ENCODE measurements around the gene MAPK8IP3. TPM values are rescaled to one million over a fixed set of nuclear protein-coding genes. Genes with fewer than 3 reads are reported as not detected.

Gene MAPK8IP3
- total and polyA plus RNA-seq, 2 donors from 2014 or later, result 10.6 to 67.7 TPM

DNA sequence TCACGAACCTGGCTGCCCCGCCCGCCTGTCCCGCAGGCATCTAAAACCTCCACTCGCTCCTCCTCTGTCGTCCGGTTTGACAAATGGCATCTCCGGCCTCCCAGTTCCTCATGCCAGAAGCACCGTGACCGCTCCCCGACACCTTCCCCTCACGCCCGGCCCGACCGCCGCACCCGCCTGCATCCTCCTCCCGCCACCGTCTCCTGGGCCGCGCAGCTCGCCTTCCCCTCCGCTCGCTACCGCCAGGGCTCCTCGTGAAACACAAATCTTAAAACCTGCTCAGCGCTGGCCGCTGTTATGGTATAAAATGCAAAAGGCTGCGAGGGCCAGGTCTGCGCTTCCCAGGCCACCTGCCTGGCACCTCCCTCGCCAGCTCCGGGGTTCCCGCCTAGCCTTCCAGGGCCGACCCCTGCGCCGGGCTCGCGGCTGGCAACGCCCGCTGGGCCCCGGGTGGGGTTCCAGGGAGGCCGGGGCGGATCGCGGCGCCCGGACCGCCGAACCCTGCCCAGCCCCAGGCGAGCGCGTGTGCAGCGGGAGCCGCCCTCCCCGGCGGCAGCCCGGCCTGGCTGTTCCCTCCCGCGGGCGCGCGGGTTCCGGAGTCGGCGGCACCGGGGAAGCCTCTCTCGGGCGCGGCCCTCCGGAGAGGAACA, 75.9 kb downstream of the MAPK8IP3 start:
- peaks cover 0 to 16% (median 12%) of the 10 kb centered on the region in 3 donors for H3K4me1 ChIP-seq (ENCODE audit: control insufficient read depth in 2 of 3, insufficient read depth in 2 of 3, low read depth in 1 of 3, low read length in 3 of 3)
- no peak for FAIRE-seq

DNA sequence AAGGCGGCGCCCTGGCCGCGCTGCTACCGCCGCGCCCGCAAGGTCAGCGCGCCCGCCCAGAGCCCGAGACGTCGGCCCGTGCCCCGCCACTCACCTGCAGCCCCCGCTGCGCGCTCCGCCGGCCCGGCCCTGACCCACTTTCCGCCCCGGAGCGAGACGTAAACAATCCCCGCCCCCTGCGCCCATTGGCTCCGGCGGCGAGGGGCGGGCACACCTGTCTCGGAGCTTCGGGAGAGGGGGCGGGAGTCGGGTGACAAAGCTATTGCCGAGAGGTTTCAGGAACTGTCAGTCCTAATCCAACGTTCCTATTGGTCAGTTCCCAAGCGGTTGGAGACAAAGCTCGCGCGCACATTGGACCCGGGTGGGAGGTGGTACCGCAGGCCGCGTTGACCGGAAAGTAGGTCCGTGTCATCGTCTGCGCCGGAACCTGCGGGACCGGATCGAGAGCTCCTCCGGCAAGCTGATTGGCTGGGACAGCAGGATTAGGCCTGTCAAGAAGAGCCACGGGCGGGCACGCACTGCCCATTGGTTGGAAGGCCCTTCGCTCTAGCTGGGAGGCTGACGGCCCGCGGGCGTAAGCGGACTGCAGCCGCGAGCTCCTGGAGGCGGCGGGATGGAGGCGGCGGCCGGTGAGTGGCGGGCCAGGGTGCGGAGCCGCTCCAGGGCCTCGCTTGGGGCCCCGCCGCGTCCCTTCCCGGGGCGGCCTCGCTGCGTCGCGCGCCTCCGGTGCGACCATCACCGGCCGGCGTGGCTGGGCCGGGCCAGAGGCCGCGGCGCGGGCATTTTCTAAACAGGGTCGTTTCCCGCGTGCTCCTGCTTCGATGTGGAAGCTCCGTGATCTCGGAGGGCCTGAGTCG, 76.6 kb downstream of the MAPK8IP3 start, which contains the start of the genes NUBP2 and SPSB3:
TSS of gene NUBP2 (plus strand) at position 553 of the 857 bp plus-strand sequence. CDS start at position 614, 61 bp downstream.
TSS of gene SPSB3 (minus strand) at position 164 of the 857 bp plus-strand sequence. CDS start 1,088 bp downstream, outside the sequence.
- peak; percentile 100 for DNase-seq
- intact Hi-C loops (cut with DNase I), result no loop called here
- peaks cover 0 to 16% (median 12%) of the 10 kb centered on the region in 3 donors for H3K4me1 ChIP-seq (ENCODE audit: control insufficient read depth in 2 of 3, insufficient read depth in 2 of 3, low read depth in 1 of 3, low read length in 3 of 3)
- TF ChIP-seq, protein P1, sequence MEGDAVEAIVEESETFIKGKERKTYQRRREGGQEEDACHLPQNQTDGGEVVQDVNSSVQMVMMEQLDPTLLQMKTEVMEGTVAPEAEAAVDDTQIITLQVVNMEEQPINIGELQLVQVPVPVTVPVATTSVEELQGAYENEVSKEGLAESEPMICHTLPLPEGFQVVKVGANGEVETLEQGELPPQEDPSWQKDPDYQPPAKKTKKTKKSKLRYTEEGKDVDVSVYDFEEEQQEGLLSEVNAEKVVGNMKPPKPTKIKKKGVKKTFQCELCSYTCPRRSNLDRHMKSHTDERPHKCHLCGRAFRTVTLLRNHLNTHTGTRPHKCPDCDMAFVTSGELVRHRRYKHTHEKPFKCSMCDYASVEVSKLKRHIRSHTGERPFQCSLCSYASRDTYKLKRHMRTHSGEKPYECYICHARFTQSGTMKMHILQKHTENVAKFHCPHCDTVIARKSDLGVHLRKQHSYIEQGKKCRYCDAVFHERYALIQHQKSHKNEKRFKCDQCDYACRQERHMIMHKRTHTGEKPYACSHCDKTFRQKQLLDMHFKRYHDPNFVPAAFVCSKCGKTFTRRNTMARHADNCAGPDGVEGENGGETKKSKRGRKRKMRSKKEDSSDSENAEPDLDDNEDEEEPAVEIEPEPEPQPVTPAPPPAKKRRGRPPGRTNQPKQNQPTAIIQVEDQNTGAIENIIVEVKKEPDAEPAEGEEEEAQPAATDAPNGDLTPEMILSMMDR (IDR thresholded peaks at IDR 0.05; ENCODE audit: borderline replicate concordance, extremely low read depth, insufficient read depth), result no peak
- H3K27ac ChIP-seq (ENCODE audit: low read depth in 2 of 2, low read length in 2 of 2), result peak within 1 kb of the TSS; percentile 32 to 71
- peak within 1 kb of the TSS; percentile 66 to 88 (median 83) for H3K4me3 ChIP-seq (ENCODE audit: low read length in 3 of 3)
- H3K27me3 ChIP-seq (ENCODE audit: control insufficient read depth, insufficient read depth, low read length), result no peaks in the 10 kb centered on the region
- H3K36me3 ChIP-seq (ENCODE audit: control insufficient read depth in 2 of 3, insufficient read depth in 3 of 3, low read length in 3 of 3), result peaks cover 0 to 5% (median 2%) of the 10 kb centered on the region in 3 donors
- H3K9me3 ChIP-seq (ENCODE audit: control insufficient read depth in 2 of 3, insufficient read depth in 1 of 3, low read length in 3 of 3), result no peaks in the 10 kb centered on the region
- peak; percentile 99 for FAIRE-seq
- peak within 1 kb of the TSS; percentile 29 to 71 (median 59) for H3K9ac ChIP-seq (ENCODE audit: low read length in 3 of 3)

More for the DNA sequence above, 75.9 kb downstream of the MAPK8IP3 start:
- DNase-seq, result peak in 4 of 5 donors; percentile 49 to 81 (median 70)
- intact Hi-C loops (cut with DNase I), result no loop called here
- Histone ChIP-seq H3K4me3 (ENCODE audit: low read length in 3 of 3) (peak overlapping the region; percentile 51 to 88 (median 66)), H3K27me3 (ENCODE audit: control insufficient read depth, insufficient read depth, low read length) (no peaks in the 10 kb centered on the region), H3K36me3 (ENCODE audit: control insufficient read depth in 2 of 3, insufficient read depth in 3 of 3, low read length in 3 of 3) (peaks cover 2 to 5% (median 3%) of the 10 kb centered on the region in 3 donors), H3K9ac (ENCODE audit: low read length in 3 of 3) (peak overlapping the region in 2 of 3 donors; percentile 29 to 58), H3K27ac (ENCODE audit: low read depth in 2 of 2, low read length in 2 of 2) (peak overlapping the region; percentile 32 to 71), H3K9me3 (ENCODE audit: control insufficient read depth in 2 of 3, insufficient read depth in 1 of 3, low read length in 3 of 3) (no peaks in the 10 kb centered on the region)
- TF ChIP-seq, protein P1 (IDR thresholded peaks at IDR 0.05; ENCODE audit: borderline replicate concordance, extremely low read depth, insufficient read depth), result no peak

DNA sequence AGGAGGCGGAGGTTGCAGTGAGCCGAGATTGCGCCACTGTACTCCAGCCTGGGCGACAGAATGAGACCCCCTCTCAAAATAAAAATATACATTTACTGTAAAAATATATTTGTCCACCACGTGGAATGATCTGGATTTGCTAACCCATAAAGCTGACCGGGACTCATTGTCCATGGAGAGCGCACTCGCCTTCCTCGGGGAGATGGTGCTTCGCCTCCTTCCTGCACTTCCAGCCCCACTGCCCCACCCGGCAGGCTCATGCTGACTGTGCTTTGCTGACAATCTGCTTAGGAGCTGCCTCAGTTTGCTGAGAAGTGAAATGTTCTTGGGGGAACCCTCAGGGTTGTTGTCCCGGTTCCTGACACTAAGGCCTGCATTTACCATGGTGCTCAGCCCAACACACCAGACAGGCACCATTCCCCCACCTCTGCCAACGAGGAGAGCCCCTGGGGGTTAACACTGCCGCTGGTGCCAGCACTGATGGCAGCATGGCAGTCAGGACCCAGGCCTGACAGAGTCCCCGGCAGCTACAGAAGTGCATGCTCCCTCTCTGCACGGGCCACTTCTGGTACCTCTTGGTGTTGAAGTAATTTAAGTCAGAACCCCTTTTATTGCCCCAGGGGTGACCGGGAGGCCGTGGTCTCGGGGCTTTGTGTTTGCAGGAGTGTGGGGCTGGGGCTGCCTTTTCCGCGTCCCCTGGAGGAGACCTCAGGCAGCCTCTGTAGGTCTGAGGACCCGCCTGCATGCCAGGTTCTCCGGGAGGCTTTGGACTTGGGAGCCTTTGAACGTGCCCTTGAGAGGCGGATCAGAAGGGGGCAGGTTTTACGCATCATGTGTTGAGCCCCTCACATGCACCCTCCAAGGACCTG, 79.2 kb downstream of the MAPK8IP3 start:
- intact Hi-C loops (cut with DNase I), result no loop called here
- TF ChIP-seq, protein P1 (IDR thresholded peaks at IDR 0.05; ENCODE audit: borderline replicate concordance, extremely low read depth, insufficient read depth), result no peak
- peaks cover 0 to 14% (median 12%) of the 10 kb centered on the region in 3 donors for H3K4me1 ChIP-seq (ENCODE audit: control insufficient read depth in 2 of 3, insufficient read depth in 2 of 3, low read depth in 1 of 3, low read length in 3 of 3)
- H3K4me3 ChIP-seq (ENCODE audit: low read length in 3 of 3), result no peak overlapping the region
- peaks cover 0 to 2% (median 0%) of the 10 kb centered on the region in 3 donors for H3K36me3 ChIP-seq (ENCODE audit: control insufficient read depth in 2 of 3, insufficient read depth in 3 of 3, low read length in 3 of 3)
- H3K9ac ChIP-seq (ENCODE audit: low read length in 3 of 3), result no peak overlapping the region
- no peak overlapping the region for H3K27ac ChIP-seq (ENCODE audit: low read depth in 2 of 2, low read length in 2 of 2)
- no peaks in the 10 kb centered on the region for H3K9me3 ChIP-seq (ENCODE audit: control insufficient read depth in 2 of 3, insufficient read depth in 1 of 3, low read length in 3 of 3)
- DNase-seq (no peak), FAIRE-seq (no peak)
- H3K27me3 ChIP-seq (ENCODE audit: control insufficient read depth, insufficient read depth, low read length), result no peaks in the 10 kb centered on the region

Data from kidney (tissue), 14 donors.